GM12872 (cell line): ENCODE measurements around the gene PSMB4.

Experiments used
- TF ChIP-seq, protein P1 (sequence below): IDR thresholded peaks from 3 replicates; pipeline ENCODE4 v1.5.1; 2011; ENCODE audit warnings: low read depth, mild to moderate bottlenecking, low read length, moderate library complexity; ENCODE audit not compliant: insufficient read depth

The PSMB4 gene

DNA sequence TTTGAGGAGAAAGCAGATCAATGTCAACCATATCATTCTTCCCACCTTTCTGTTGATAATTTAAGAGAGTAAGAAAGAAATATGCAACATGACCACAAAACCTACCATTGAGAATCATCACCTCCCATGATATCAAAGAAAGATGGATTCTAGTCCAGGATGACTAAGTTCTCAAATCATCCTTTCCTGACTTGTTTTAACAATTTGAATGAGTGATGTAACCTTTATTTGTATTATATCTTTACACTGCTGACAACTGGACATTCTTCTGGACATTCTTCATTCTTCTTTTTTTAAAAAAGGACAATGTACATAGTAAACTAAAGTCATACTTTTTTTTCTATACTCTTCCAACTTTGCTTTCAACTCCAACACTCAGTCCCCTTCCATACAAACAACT lies 9.5 kb downstream of the PSMB4 start:
- TF ChIP-seq, protein P1, sequence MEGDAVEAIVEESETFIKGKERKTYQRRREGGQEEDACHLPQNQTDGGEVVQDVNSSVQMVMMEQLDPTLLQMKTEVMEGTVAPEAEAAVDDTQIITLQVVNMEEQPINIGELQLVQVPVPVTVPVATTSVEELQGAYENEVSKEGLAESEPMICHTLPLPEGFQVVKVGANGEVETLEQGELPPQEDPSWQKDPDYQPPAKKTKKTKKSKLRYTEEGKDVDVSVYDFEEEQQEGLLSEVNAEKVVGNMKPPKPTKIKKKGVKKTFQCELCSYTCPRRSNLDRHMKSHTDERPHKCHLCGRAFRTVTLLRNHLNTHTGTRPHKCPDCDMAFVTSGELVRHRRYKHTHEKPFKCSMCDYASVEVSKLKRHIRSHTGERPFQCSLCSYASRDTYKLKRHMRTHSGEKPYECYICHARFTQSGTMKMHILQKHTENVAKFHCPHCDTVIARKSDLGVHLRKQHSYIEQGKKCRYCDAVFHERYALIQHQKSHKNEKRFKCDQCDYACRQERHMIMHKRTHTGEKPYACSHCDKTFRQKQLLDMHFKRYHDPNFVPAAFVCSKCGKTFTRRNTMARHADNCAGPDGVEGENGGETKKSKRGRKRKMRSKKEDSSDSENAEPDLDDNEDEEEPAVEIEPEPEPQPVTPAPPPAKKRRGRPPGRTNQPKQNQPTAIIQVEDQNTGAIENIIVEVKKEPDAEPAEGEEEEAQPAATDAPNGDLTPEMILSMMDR: no peak

DNA sequence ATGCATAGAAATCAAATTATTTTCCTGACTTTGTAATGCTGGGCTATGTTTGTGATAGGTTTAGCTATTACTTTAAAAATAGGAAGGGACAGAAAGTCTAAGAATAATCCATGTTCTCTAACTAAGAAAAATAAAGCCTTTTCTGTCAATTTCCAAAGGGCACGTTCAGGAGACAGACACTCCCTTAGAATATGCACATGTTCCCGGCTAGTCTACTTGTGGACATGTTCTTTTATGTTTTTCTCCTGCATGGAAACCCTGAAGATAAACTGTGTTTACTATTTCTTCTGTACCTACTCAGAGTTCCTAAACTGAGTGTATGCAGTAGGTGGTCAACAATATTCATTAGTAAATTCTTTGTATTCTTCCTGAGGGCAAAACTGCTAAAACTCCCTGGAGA lies 12.5 kb downstream of the PSMB4 start:
- TF ChIP-seq, protein P1: no peak

DNA sequence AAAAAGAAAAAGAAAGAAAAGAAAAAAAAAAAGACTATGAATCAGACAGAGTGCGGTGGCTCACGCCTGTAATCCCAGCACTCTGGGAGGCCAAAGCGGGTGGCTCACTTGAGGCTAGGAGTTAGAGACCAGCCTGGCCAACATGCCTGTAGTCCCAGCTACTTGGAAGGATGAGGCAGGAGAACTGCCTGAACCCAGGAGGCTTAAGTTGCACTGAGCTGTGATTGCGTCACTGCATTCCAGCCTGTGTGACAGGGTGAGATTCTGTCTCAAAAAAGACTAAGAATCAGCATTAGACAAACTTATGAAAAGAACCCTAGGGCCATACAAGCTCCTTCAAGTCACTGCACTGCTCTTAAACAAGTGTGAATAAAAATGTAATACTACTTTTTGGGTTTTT lies 16.9 kb downstream of the PSMB4 start:
- TF ChIP-seq, protein P1: no peak

DNA sequence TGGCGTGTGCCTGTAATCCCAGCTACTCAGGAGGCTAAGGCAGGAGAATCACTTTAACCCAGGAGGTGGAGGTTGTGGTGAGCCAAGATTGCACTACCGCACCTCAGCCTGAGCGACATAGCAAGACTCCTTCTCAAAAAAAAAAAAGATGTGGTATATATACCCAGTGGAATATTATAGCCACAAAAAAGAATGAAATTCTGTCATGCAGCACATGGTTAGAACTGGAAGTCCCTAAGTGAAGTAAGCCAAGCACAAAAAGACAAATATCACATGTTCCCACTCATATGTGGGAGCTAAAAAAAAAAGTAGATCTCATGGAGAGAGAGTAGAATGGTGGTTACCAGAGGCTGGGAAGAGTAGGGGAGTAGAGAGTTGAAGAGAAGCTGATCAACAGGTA lies 18.7 kb downstream of the PSMB4 start:
- TF ChIP-seq, protein P1: no peak

DNA sequence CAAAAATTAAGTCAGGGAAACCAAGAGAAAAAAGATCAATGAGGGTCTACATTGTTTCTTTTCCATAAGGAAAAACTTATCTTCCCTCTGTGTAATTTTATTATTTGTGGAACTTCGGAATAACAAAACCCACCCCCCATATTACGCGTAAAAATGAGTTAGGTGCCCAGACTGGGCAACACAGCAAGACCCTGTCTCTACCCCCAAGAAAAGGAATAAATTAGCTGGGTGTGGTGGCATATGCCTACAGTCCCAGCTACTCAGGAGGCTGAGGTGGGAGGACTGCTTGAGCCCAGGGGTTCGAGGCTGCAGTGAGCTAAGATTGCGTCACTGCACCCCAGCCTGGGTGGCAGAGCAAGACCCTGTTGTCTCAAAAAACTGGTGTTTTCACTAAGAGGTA lies 20.4 kb downstream of the PSMB4 start:
- TF ChIP-seq, protein P1: no peak

DNA sequence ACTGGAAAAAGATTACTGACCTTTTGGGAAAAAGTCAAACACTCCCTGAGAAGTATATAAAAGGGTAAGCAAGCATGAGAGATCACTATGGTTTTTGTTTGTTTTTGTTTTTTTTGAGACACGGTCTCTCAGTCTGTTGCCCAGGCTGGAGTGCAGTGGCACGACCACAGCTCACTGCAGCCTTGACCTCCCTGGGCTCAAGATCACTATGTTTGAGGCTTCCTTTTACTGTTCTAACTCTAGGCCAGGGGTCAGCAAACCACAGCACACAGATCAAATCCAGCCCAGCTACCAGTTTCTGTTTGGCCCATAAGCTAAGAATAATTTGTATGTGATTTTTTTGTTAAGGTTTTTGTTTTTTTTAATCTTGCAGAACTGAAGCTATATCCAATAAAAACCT lies 25.7 kb downstream of the PSMB4 start:
- TF ChIP-seq, protein P1: no peak

DNA sequence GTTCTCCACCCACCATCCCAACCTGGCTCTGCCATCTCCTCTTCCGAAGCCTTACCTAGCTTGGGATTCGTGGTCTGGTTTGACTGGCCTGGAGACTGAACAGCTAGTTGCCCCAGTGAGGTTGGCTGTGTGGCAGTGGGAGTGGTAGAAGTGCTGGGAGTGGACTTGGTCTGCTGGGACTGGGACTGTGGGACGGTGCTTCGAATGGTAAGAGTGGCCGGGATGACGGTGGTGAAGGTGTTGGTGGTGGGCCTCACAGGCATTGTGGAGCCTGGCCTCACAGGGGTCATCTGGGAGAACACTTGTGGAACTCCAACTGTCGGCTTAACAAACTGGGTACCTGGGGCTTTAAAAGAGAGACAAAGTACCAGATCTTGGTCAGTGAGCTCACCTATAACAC lies 28.7 kb downstream of the PSMB4 start:
- TF ChIP-seq, protein P1: no peak

DNA sequence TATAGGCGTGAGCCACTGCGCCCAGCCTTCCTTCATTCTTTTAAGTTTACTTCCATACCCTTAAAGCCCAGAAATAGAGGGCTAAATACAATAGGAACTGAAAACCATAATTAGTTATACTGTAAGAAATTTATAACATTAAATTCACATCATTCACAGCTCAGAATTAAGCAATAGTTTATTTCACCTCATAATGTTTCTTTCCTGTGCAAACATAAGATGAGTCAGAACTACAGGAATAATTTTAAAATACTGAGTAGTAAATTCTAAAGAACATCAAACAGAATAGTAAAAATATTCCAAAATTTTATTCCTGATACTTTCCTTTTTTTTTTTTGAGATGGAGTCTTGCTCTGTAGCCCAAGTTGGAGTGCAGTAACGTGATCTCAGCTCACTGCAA lies 35.8 kb downstream of the PSMB4 start:
- TF ChIP-seq, protein P1: no peak
